Fibroblast of the conjunctiva (primary cell): ENCODE data around the gene TMEM141.
"Not testable (repeated sequence)": the region's sequence is repeated elsewhere in the genome, so short reads cannot be mapped to it uniquely, and the experiment has no call there.

Experiments used
- DNase-seq: peaks from one replicate; pipeline ENCODE4 v3.0.0-alpha.2; 2010; ENCODE audit warnings: low read depth

The TMEM141 gene

DNA sequence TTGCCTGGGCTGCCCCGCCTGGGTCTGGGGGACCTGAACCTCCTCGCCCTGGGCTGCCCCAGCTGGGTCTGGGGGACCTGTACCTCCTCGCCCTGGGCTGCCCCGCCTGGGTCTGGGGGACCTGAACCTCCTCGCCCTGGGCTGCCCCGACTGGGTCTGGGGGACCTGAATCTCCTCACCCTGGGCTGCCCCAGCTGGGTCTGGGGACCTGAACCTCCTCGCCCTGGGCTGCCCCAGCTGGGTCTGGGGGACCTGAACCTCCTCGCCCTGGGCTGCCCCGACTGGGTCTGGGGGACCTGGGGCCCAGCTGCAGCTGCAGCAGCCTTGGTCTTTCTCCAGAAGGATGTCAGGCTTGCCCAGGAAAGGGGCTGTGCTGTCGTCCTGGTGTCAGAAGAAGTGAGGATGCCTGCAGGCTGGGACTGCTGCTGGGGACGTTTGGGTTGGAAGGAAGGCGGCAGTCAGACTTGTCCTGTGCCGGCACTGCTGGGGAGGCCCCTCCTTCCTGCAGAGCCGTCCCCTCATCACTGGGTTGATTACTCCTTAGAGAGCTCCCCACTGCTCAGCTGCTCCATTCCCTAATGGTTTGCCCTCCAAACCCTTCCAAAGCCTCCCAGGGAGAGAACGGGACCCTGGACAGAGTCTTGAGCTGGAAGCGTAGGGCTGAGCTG lies 42.4 kb downstream of the TMEM141 start:
- DNase-seq, result not testable (repeated sequence)

- no peak for DNase-seq
Measured at GRCh38 chr9:136835162-136835931, 44.2 kb downstream of the TMEM141 start.

GRCh38 chr9:136835932-136836904 lies 45.1 kb downstream of the TMEM141 start:
- DNase-seq, result no peak

- no peak for DNase-seq
Measured at GRCh38 chr9:136837146-136837855, 46.2 kb downstream of the TMEM141 start.

GRCh38 chr9:136837856-136838277 lies 46.7 kb downstream of the TMEM141 start:
- DNase-seq, result not testable (repeated sequence)

- no peak for DNase-seq
Measured at GRCh38 chr9:136838314-136839228, 47.4 kb downstream of the TMEM141 start.

DNA sequence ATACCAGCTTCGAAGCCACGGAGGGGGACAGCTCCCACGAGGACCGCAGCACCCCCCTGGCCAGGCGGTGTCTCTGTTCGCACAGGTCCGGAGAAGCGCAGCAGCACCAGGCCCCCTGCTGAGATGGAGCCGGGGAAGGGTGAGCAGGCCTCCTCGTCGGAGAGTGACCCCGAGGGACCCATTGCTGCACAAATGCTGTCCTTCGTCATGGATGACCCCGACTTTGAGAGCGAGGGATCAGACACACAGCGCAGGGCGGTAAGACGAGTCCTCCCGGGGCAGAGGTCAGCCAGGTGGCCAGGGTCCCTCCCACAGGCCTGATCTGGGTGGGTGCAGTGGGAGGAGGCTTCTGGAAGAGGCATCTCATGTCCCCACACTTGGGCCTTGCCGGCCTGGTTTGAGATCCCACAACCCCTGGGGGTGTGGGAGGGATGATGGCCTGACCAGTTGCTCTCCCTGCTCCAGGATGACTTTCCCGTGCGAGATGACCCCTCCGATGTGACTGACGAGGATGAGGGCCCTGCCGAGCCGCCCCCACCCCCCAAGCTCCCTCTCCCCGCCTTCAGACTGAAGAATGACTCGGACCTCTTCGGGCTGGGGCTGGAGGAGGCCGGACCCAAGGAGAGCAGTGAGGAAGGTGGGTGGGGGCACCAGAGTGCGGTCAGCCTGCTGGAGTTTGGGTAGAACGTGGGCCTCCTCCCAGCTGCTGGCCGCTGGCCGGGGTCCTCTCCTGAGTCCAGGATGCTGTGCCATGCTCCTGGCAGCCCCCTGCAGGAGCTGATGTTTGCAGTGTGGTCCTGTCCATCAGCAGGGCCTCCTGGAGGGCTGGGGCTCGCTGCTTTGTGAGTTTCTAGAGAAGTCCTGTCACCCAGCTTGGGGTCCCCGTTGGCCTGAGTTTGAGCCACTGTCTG lies 48.3 kb downstream of the TMEM141 start:
- DNase-seq, result no peak

GRCh38 chr9:136840140-136840876 lies 49.2 kb downstream of the TMEM141 start:
- DNase-seq, result no peak

DNA sequence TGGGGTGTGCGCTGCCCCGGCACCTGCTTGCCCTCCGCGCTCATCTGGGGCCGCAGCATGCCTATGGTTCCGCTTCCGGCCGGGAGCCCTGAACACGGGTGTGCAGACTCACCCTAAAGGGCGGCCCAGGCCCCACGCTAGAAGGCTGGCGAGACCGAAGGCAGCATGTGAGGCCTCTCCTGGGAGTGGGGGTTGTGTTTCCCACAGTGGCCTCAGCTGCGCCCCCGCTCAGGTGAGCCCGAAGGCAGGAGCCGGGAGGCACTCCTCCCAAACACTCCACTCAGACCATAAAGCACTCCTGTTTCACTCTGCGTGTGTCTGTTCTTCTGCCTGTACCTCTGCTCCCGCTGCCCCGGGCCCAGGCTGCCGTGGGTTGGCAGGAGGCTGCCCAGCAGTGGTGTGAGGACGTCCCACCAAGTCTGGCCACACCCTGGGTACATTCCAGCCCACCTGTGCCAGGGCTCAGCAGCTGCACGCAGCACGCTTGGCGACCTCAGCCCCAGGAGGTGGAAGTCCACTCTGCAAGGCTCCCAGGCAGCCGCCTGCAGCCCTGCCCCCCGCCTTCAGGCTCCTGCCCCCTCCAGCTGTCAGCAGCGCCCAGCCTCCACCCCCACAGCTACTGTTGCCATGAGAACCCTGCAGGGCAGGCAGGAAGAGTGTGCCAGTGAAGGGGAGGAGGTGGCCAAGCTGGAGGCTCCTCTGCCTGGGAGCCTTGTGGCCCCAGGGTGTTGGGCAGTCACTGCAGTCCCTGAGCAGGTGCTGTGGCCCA lies 49.9 kb downstream of the TMEM141 start:
- peak; percentile 33 for DNase-seq

DNA sequence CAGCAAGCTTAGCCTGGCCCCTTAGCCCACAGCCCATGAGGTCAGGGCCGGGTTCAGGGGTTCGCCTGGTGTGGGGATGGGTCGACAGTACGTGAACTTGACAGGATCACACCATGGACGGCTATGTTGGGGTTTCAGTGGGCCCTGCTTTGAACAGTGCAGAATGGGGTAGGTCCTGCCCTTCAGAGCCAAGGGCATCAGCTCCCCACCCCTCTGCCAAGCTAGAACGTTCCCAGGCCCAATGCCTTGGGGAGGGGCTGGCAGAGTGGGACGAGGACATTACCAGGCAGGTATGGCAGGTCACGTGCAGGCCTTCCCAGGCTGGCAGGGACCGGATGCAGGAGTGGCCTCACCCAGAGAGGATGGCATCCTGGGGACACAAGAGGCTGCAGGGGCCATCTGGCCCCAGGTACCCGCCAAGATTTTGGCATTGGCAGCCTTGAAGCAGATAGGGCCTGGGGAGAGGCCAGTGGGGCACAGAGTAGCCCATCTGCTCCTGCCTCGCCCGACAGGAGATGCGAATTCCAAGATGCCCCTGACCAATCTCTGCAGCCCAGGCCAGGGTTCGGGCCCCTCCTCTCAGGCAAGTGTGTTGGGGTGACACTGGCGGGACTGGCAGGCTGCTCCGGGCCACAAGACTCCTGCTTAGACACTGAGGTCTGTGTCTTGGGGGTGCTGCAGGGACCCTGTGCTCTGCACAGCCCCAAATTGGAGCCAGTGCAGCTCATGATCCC lies 50.7 kb downstream of the TMEM141 start:
- DNase-seq, result not testable (repeated sequence)

DNA sequence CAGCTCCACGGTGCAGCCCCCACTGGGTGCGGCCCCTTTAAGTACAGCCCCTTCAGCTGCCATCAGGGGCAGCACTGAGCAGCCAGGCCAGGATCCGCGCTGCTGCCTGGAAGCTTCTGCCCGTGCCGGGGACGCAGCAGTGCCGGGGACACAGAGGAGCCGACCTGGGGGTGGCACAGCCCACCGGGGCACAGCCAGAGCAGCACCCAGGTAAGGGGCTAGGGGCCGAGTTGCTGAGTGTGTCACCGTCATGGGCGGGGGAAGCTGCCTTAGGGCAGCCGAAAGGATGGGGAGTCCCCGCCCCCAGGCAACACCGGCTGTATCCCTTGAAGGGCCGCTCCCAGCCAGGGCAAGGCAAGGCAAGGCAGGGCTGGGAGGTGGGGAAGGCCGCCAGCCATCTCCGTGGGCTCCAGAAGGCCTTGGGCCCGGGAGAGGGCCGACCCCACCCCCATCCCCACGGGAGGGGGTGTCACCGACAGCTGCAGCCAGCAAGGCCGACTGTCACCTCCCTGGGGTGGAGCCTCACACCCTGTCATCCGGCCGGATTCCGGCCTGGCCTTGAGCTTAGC lies 51.3 kb downstream of the TMEM141 start, which contains the start of gene AJM1:
Gene AJM1 (plus strand): TSS at position 99 of the 569 bp plus-strand sequence. CDS start 1,937 bp downstream, outside the sequence.
- peak; percentile 53 for DNase-seq
